Activated B cell treated with CpG ODN at 0.5 μM for 24 hours (primary cell): ENCODE data around the gene CTDP1. TPM values are rescaled to one million over a fixed set of nuclear protein-coding genes. Genes with fewer than 3 reads are reported as not detected.

Source experiments
- ATAC-seq: fragments of 200-7000 bp; cut with Tn5 transposase; one replicate; pipeline ENCODE4 v1.10.0; 2021; ENCODE audit warnings: low read depth, mild to moderate bottlenecking, moderate library complexity
- CTCF ChIA-PET: fragments of 350-600 bp; sonication (Branson Sonifier 250); formaldehyde crosslinking; loops from one replicate; lab custom pipeline; 2021; ENCODE audit warnings: antibody characterized with exemption; lab: Charles Lee
- POLR2A ChIA-PET: fragments of 350-600 bp; sonication (Branson Sonifier 250); formaldehyde crosslinking; loops from one replicate; lab custom pipeline; 2021; ENCODE audit warnings: antibody characterized with exemption; lab: Charles Lee
- DNase-seq: peaks from one replicate; pipeline ENCODE4 v3.0.0; 2022
- H3K27ac Mint-ChIP-seq: one replicate; pipeline ENCODE4 v1.8.0; 2020; ENCODE audit warnings: mixed read lengths
- H3K27me3 Mint-ChIP-seq: one replicate; pipeline ENCODE4 v1.8.0; 2021; ENCODE audit warnings: mixed read lengths
- H3K36me3 Mint-ChIP-seq: one replicate; pipeline ENCODE4 v1.8.0; 2021; ENCODE audit warnings: low read depth, mixed read lengths
- H3K4me1 Mint-ChIP-seq: one replicate; pipeline ENCODE4 v1.8.0; 2021; ENCODE audit warnings: mixed read lengths
- H3K4me3 Mint-ChIP-seq: one replicate; pipeline ENCODE4 v1.8.0; 2020; ENCODE audit warnings: mild to moderate bottlenecking, mixed read lengths
- H3K9me3 Mint-ChIP-seq: one replicate; pipeline ENCODE4 v1.8.0; 2020; ENCODE audit warnings: mixed read lengths
- intact Hi-C: fragments of 100-400 bp; cut with micrococcal nuclease; formaldehyde crosslinking; loops from one replicate; pipeline ENCODE4 v1.15.1; 2024
- total RNA-seq: library from RNA; stranded (reverse); gene quantifications from 2 replicates; pipeline ENCODE4 v1.2.3, GENCODE V29; 2022
- TF ChIP-seq, protein P1 (sequence below): fragments of 200-600 bp; IDR thresholded peaks from one replicate; pipeline ENCODE4 v1.8.0; 2022; ENCODE audit warnings: antibody characterized with exemption, mild to moderate bottlenecking

CTDP1 gene
- total RNA-seq, 1 donor from 2014 or later: 33.8 TPM

DNA sequence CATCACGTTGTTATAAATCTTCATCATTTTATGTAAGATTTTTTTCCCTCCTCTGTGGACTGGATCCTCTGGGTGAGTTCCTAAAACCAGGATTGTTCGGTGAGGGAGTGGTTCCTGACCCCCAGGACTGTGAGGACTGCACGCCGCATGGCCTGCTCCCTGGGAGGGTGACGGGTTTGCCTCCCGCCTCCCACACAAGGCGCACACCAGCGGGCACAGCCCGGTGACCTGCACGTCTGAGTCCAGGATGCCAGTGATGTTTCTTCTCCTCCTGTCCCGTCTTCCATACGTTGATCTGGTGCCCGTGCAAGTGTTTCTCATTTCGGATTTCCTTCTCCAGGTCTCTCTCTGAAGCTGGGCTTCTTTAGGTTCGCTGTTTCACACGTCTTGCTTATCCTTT lies 27.1 kb downstream of the CTDP1 start:
- Mint-ChIP-seq H3K4me1 (no peaks in the 10 kb centered on the region), H3K9me3 (no peaks in the 10 kb centered on the region), H3K27me3 (no peaks in the 10 kb centered on the region), H3K4me3 (no peak overlapping the region), H3K36me3 (peaks cover 81% of the 10 kb centered on the region), H3K27ac (no peak overlapping the region)
- TF ChIP-seq, protein P1, sequence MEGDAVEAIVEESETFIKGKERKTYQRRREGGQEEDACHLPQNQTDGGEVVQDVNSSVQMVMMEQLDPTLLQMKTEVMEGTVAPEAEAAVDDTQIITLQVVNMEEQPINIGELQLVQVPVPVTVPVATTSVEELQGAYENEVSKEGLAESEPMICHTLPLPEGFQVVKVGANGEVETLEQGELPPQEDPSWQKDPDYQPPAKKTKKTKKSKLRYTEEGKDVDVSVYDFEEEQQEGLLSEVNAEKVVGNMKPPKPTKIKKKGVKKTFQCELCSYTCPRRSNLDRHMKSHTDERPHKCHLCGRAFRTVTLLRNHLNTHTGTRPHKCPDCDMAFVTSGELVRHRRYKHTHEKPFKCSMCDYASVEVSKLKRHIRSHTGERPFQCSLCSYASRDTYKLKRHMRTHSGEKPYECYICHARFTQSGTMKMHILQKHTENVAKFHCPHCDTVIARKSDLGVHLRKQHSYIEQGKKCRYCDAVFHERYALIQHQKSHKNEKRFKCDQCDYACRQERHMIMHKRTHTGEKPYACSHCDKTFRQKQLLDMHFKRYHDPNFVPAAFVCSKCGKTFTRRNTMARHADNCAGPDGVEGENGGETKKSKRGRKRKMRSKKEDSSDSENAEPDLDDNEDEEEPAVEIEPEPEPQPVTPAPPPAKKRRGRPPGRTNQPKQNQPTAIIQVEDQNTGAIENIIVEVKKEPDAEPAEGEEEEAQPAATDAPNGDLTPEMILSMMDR: no peak
- POLR2A ChIA-PET: no interaction called here
- DNase-seq (no peak), ATAC-seq (no peak)
- CTCF ChIA-PET: no interaction called here
- intact Hi-C loops: no loop called here

GRCh38 chr18:79707239-79707638 lies 27.6 kb downstream of the CTDP1 start:
- ChIA-PET CTCF (no interaction called here), POLR2A (no interaction called here)
- Mint-ChIP-seq H3K27me3 (no peaks in the 10 kb centered on the region), H3K4me1 (no peaks in the 10 kb centered on the region), H3K4me3 (no peak overlapping the region), H3K36me3 (peaks cover 83% of the 10 kb centered on the region), H3K9me3 (no peaks in the 10 kb centered on the region), H3K27ac (no peak overlapping the region)
- no peak for DNase-seq
- TF ChIP-seq, protein P1: no peak
- no peak for ATAC-seq
- intact Hi-C loops: no loop called here

GRCh38 chr18:79707671-79708070 lies 28.1 kb downstream of the CTDP1 start:
- TF ChIP-seq, protein P1: no peak
- POLR2A ChIA-PET: no interaction called here
- Mint-ChIP-seq H3K4me1 (no peaks in the 10 kb centered on the region), H3K27me3 (no peaks in the 10 kb centered on the region), H3K36me3 (peaks cover 86% of the 10 kb centered on the region), H3K9me3 (no peaks in the 10 kb centered on the region), H3K4me3 (no peak overlapping the region), H3K27ac (no peak overlapping the region)
- CTCF ChIA-PET: no interaction called here
- intact Hi-C loops: no loop called here
- DNase-seq: no peak
- ATAC-seq: no peak

- DNase-seq: no peak
- Mint-ChIP-seq H3K9me3 (no peaks in the 10 kb centered on the region), H3K4me1 (no peaks in the 10 kb centered on the region), H3K27ac (no peak overlapping the region), H3K4me3 (no peak overlapping the region), H3K27me3 (no peaks in the 10 kb centered on the region), H3K36me3 (peaks cover 92% of the 10 kb centered on the region)
- no peak for ATAC-seq
- intact Hi-C loops: no loop called here
- TF ChIP-seq, protein P1: no peak
- CTCF ChIA-PET: no interaction called here
- POLR2A ChIA-PET: no interaction called here
These were observed 28.8 kb downstream of the CTDP1 start for GRCh38 chr18:79708412-79708811.

- Mint-ChIP-seq H3K27ac (no peak overlapping the region), H3K36me3 (peaks cover 80% of the 10 kb centered on the region)
These were observed 32.7 kb downstream of the CTDP1 start for GRCh38 chr18:79712206-79712857.

More at GRCh38 chr18:79712206-79712857, 32.7 kb downstream of the CTDP1 start:
- POLR2A ChIA-PET: no interaction called here
- Mint-ChIP-seq H3K4me3 (no peak overlapping the region), H3K4me1 (no peaks in the 10 kb centered on the region), H3K27me3 (no peaks in the 10 kb centered on the region), H3K9me3 (no peaks in the 10 kb centered on the region)
- CTCF ChIA-PET: no interaction called here
- ATAC-seq (no peak), DNase-seq (no peak)
- intact Hi-C loops: no loop called here
- TF ChIP-seq, protein P1: no peak
